Stimulated activated CD4-positive, alpha-beta T cell treated with anti-CD3 and anti-CD28 coated beads, TNF-alpha, amount 100 ng/mL, for 48 hours (primary cell): Measurements from ENCODE around the gene NLGN1.

ENCODE experiments used
- DNase-seq, 3 donors: peaks; one replicate each; pipeline ENCODE4 v3.0.0-alpha.2; 2020; ENCODE audit warnings: low read depth in 3 of 3

NLGN1 gene

DNA sequence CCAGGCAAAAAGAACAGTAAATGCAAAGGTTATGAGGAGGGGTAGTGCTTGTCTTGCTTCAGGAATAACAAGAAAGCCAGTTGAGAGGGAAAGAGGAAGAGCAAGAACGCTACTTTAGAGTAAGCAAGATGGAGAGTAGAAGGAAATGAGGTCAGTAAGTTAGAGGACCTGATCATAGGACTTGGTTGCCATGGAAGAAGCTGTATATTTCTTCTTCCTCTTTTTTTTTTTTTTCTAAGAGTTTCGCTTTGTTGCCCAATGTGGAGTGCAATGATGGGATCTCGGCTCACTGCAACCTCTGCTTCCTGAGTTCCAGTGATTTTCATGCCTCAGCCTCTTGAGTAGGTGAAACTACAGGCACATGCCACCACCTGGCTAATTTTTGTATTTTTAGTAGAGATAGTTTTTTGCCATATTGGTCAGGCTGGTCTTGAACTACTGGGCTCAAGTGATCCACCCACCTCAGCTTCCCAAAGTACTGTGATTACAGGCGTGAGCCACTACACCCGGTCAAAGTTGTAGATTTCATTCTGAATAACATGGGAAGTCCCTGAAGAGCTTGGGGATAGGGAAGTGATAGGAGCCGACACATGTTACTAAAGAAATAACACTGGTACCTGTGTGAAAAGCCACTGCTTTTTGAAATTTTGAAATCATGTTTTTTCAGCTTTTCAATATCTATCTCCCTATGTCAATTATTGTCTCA is 933.7 kb downstream of the NLGN1 start:
- DNase-seq, result no peak

DNA sequence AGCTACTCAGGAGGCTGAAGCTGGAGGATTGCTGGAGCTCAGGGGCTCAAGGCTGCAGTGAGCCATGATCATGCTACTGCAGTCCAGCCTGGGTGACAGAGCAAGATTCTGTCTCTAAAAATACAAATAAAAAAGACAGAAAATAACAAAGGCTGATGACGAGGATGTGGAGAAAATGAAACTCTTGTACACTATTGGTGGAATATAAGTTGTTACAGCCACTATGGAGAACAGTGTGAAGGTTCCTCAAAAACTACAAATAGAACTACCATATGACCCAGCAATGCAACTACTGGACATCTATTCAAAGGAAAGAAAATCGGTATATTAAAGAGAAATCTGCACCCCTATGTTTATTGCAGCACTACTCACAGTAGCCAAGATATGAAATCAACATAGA is 934.8 kb downstream of the NLGN1 start:
- DNase-seq, result no peak

DNA sequence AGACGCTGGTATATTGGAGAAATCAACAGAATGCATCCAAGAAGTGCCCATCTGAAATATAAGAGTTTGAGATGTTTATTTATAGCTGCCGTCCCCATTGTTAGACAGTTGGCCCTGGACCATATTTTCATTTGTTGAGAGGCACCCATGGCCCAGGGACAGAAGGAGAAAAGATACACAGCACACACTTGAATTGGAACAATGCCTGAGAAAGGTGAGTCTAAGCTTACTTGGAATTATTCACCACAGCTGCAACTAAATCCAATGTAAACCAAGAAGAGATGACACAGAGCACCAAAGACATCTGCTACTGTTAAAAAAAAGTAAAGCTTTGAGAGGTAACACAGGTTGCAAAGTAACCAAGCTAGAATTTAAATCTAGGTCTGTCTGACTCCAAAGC is 936.1 kb downstream of the NLGN1 start:
- DNase-seq, result no peak

DNA sequence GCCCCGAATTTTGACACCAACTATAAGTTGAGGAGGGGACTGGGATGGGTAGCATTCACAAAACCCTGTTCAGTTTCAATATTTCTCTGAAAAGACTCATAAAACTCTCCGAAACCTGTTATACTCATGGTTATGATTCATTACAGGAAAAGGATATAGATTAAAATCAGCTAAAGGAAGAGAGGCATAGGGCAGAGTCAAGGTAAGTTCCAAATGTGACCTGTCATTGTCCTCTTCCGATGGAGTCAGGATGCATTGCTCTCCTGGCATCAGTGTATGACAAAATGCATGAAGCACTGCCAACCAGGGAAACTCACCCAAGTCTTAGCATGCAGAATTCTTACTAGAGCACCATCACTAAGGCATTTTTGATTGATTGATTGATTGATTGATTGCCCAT is 936.6 kb downstream of the NLGN1 start:
- DNase-seq, result no peak

GRCh38 chr3:174335324-174335723 is 937.8 kb downstream of the NLGN1 start:
- no peak for DNase-seq

DNA sequence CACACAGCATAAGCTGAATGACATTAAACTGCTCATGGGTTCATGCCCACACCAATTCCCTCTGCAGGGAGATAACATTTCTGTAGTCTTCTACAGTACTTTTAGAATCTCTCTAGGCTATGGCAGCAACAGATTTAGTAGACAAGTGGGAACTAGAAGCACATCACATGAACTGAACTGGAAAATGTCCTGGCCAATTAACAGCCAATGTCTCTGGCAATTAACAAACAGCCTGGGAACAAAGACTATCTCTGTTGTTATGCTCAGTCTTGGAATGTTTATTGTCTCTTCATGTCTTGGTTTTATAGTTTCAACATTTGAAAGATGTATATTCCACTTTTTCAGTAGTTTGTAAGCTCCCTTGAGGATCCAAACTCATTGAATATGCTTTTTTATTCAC is 938.4 kb downstream of the NLGN1 start:
- DNase-seq, result no peak
